ENCODE results near the gene ERMAP. TPM values are rescaled to one million over a fixed set of nuclear protein-coding genes. Genes with fewer than 3 reads are reported as not detected.

Gene ERMAP
- total and polyA plus RNA-seq, 2 experiments from 2014 or later, result 1.2 to 2.2 TPM

DNA sequence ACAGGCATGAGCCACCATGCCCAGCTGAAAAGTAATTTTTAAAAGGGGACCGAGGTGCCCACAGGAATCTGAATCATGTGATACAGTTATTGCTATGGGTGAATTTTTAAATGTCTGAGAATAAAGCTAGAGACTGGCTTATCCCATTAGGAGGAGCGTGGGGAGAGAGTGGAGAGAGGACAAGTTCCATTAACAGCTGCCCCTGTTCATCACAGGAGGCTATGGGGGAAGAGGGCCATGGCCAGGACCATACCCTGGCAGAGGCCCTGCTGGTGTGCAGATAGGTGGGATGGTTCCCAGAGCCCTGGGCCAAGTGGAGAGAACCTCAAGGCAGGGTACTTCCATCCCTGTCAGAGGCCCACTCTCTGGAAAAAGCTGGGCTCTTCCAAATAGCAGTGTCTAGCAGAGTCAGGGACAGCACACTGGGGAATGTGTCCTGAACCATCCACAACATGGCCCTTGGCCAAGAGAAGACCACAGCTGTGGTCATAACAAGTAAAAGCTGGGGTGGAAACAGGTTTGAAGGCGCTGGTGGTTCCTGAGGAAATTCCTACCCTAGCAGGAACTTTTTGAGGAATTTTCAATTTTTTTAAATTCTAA, 15.8 kb downstream of the ERMAP start (continued):
- TF ChIP-seq ZNF462 (CRISPR knock-in tag; IDR thresholded peaks at IDR 0.05), result no peak

GRCh38 chr1:42833981-42834380, 17.1 kb downstream of the ERMAP start:
- Histone ChIP-seq H3K9me2 (ENCODE audit: insufficient read depth) (no peaks in the 10 kb centered on the region), H3K27ac (ENCODE audit: low read depth) (no peak overlapping the region), H3K4me3 (no peak overlapping the region), H3K79me2 (replicated peaks; ENCODE audit: insufficient read depth) (no peaks in the 10 kb centered on the region), H3K4me2 (no peak overlapping the region), H3K36me3 (ENCODE audit: insufficient read depth) (no peaks in the 10 kb centered on the region), H3K27me3 (ENCODE audit: insufficient read depth) (no peaks in the 10 kb centered on the region), H2AFZ (no peak overlapping the region), H3K4me1 (ENCODE audit: insufficient read depth) (no peaks in the 10 kb centered on the region), H3F3A (replicated peaks; ENCODE audit: low read depth) (no peaks in the 10 kb centered on the region), H4K20me1 (replicated peaks; ENCODE audit: insufficient read depth) (no peaks in the 10 kb centered on the region; the same call in 1 of the 2 replicates)
- no peak for DNase-seq (ENCODE audit: low spot score)
- ATAC-seq, result no peak
- H3K36me3 Mint-ChIP-seq (ENCODE audit: low read depth), result no peaks in the 10 kb centered on the region; the same call in 2 of the 3 replicates
- peaks cover 14% of the 10 kb centered on the region for H3K27me3 Mint-ChIP-seq (ENCODE audit: insufficient read depth, low read depth, poor library complexity)
- H3K4me1 Mint-ChIP-seq, result no peaks in the 10 kb centered on the region
- H3K27ac Mint-ChIP-seq, result no peak overlapping the region
- no peak overlapping the region for H3K4me3 Mint-ChIP-seq
- H3K9me3 Mint-ChIP-seq, result no peaks in the 10 kb centered on the region
- TF ChIP-seq ZNF462 (CRISPR knock-in tag; IDR thresholded peaks at IDR 0.05), result no peak
- TF ChIP-seq EZH2 (IDR thresholded peaks at IDR 0.05; ENCODE audit: low read depth, unreplicated experiment), result no peak
- TF ChIP-seq EZH2phosphoT487 (IDR thresholded peaks at IDR 0.05; ENCODE audit: unreplicated experiment), result no peak
- TF ChIP-seq ETS1 (IDR thresholded peaks at IDR 0.05), result no peak
- TF ChIP-seq JUNB (IDR thresholded peaks at IDR 0.05; ENCODE audit: unreplicated experiment), result no peak

All from GM23338 (cell line).